Loucy (cell line): Measurements from ENCODE around the gene SLCO1B3.
"Not testable (repeated sequence)": the region's sequence is repeated elsewhere in the genome, so short reads cannot be mapped to it uniquely, and the experiment has no call there.

ENCODE experiments used
- H2AFZ ChIP-seq: fragments of 200-600 bp; sonication (generic); 2 replicates; pipeline ENCODE4 v1.6.0; 2016; ENCODE audit warnings: antibody characterized with exemption, mild to moderate bottlenecking, low read length, moderate library complexity
- H3F3A ChIP-seq: fragments of 200-600 bp; 2 replicates; pipeline ENCODE4 v1.6.0; 2016; ENCODE audit warnings: antibody characterized with exemption, low read depth, mild to moderate bottlenecking
- H3K27me3 ChIP-seq: fragments of 200-600 bp; sonication (generic); 2 replicates; pipeline ENCODE4 v1.6.1; 2014; ENCODE audit warnings: low read length, mild to moderate bottlenecking; ENCODE audit not compliant: insufficient read depth, poor library complexity, severe bottlenecking
- H3K36me3 ChIP-seq: fragments of 200-600 bp; sonication (generic); 2 replicates; pipeline ENCODE4 v1.6.1; 2016; ENCODE audit warnings: low read length; ENCODE audit not compliant: insufficient read depth
- H3K4me1 ChIP-seq: fragments of 200-600 bp; sonication (generic); 2 replicates; pipeline ENCODE4 v1.5.1; 2014; ENCODE audit warnings: low read length, mild to moderate bottlenecking; ENCODE audit not compliant: insufficient read depth, poor library complexity, severe bottlenecking
- H3K4me2 ChIP-seq: fragments of 200-600 bp; sonication (generic); 2 replicates; pipeline ENCODE4 v1.6.0; 2014; ENCODE audit warnings: antibody characterized with exemption, low read length, low read depth, mild to moderate bottlenecking; ENCODE audit not compliant: poor library complexity, severe bottlenecking
- H3K4me3 ChIP-seq: fragments of 200-600 bp; sonication (generic); 2 replicates; pipeline ENCODE4 v1.5.1; 2014; ENCODE audit warnings: low read length, mild to moderate bottlenecking, mixed read lengths; ENCODE audit not compliant: poor library complexity, severe bottlenecking
- H3K79me2 ChIP-seq: fragments of 200-600 bp; sonication (generic); 2 replicates; pipeline ENCODE4 v1.6.1; 2014; ENCODE audit warnings: low read length; ENCODE audit not compliant: insufficient read depth
- H3K9ac ChIP-seq: fragments of 200-600 bp; sonication (generic); 2 replicates; pipeline ENCODE4 v1.6.0; 2014; ENCODE audit warnings: mild to moderate bottlenecking, low read depth, low read length, moderate library complexity; ENCODE audit not compliant: poor library complexity, severe bottlenecking
- H3K9me2 ChIP-seq: fragments of 200-600 bp; sonication (generic); replicated peaks from 2 replicates; pipeline ENCODE4 v1.6.1; 2016; ENCODE audit warnings: low read depth, low read length, mixed read lengths
- H3K9me3 ChIP-seq: fragments of 200-600 bp; sonication (generic); 2 replicates; pipeline ENCODE4 v1.6.1; 2014; ENCODE audit warnings: mild to moderate bottlenecking, antibody characterized with exemption, low read length, low read depth; ENCODE audit not compliant: insufficient read depth
- H4K20me1 ChIP-seq: fragments of 200-600 bp; sonication (generic); 2 replicates; pipeline ENCODE4 v1.6.0; 2014; ENCODE audit warnings: antibody characterized with exemption, low read length, mild to moderate bottlenecking; ENCODE audit not compliant: insufficient read depth, poor library complexity, severe bottlenecking
- CTCF ChIP-seq: fragments of 200-600 bp; sonication (generic); conservative IDR thresholded peaks from 2 replicates; pipeline ENCODE4 v1.5.1; 2014; ENCODE audit warnings: mild to moderate bottlenecking, antibody characterized with exemption, low read length
- EZH2phosphoT487 ChIP-seq: fragments of 200-600 bp; IDR thresholded peaks from 2 replicates; pipeline ENCODE4 v1.6.1; 2018; ENCODE audit warnings: antibody characterized with exemption, mild to moderate bottlenecking, moderate library complexity, borderline replicate concordance

SLCO1B3 gene

GRCh38 chr12:20810487-20810886 lies at the start of gene SLCO1B3:
Gene SLCO1B3 (plus strand): TSS chr12:20810705. CDS start chr12:20815739, 5,034 bp downstream.
- H3K36me3 ChIP-seq: no peaks in the 10 kb centered on the region
- H2AFZ ChIP-seq: no peak within 1 kb of the TSS
- H3K79me2 ChIP-seq: no peaks in the 10 kb centered on the region
- no peaks in the 10 kb centered on the region for H3F3A ChIP-seq
- no peak for TF ChIP-seq CTCF
- no peak for TF ChIP-seq EZH2phosphoT487
- H3K9me2 ChIP-seq: no peaks in the 10 kb centered on the region
- no peaks in the 10 kb centered on the region for H3K9me3 ChIP-seq
- no peaks in the 10 kb centered on the region for H3K27me3 ChIP-seq
- H4K20me1 ChIP-seq: no peaks in the 10 kb centered on the region
- H3K4me2 ChIP-seq: no peak within 1 kb of the TSS
- H3K9ac ChIP-seq: no peak within 1 kb of the TSS
- no peaks in the 10 kb centered on the region for H3K4me1 ChIP-seq
- H3K4me3 ChIP-seq: no peak within 1 kb of the TSS

GRCh38 chr12:20777420-20777819 lies 33.1 kb upstream of the SLCO1B3 start:
- Histone ChIP-seq H3K36me3 (no peaks in the 10 kb centered on the region), H3K4me2 (no peak overlapping the region), H2AFZ (no peak overlapping the region), H4K20me1 (no peaks in the 10 kb centered on the region), H3K9ac (no peak overlapping the region), H3K79me2 (no peaks in the 10 kb centered on the region), H3K4me3 (no peak overlapping the region), H3K9me3 (no peaks in the 10 kb centered on the region), H3K27me3 (no peaks in the 10 kb centered on the region), H3K4me1 (no peaks in the 10 kb centered on the region), H3K9me2 (no peaks in the 10 kb centered on the region), H3F3A (no peaks in the 10 kb centered on the region)
- no peak for TF ChIP-seq CTCF
- TF ChIP-seq EZH2phosphoT487: no peak

GRCh38 chr12:20778969-20779368 lies 31.5 kb upstream of the SLCO1B3 start:
- Histone ChIP-seq H3K36me3 (no peaks in the 10 kb centered on the region), H3K27me3 (no peaks in the 10 kb centered on the region), H3K9me3 (no peaks in the 10 kb centered on the region), H3K4me3 (no peak overlapping the region), H3K4me1 (no peaks in the 10 kb centered on the region), H3K79me2 (no peaks in the 10 kb centered on the region), H3K9ac (no peak overlapping the region), H4K20me1 (no peaks in the 10 kb centered on the region), H2AFZ (no peak overlapping the region), H3F3A (no peaks in the 10 kb centered on the region), H3K9me2 (no peaks in the 10 kb centered on the region), H3K4me2 (no peak overlapping the region)
- TF ChIP-seq EZH2phosphoT487: no peak
- TF ChIP-seq CTCF: no peak

GRCh38 chr12:20779971-20780370 lies 30.5 kb upstream of the SLCO1B3 start:
- H3K27me3 ChIP-seq, H3K4me1 ChIP-seq, H3K9me2 ChIP-seq, H4K20me1 ChIP-seq, H3K36me3 ChIP-seq, H3K9me3 ChIP-seq, H3K9ac ChIP-seq, H3F3A ChIP-seq, H2AFZ ChIP-seq, H3K79me2 ChIP-seq, H3K4me2 ChIP-seq, H3K4me3 ChIP-seq: not testable (repeated sequence)

GRCh38 chr12:20783796-20784357 lies 26.6 kb upstream of the SLCO1B3 start:
- H3K9ac ChIP-seq, H3K79me2 ChIP-seq, H3K27me3 ChIP-seq, H4K20me1 ChIP-seq, H3K4me1 ChIP-seq, H2AFZ ChIP-seq, H3K9me3 ChIP-seq, H3K4me3 ChIP-seq, H3K9me2 ChIP-seq, H3F3A ChIP-seq, H3K36me3 ChIP-seq, H3K4me2 ChIP-seq: not testable (repeated sequence)
